Loucy (cell line): ENCODE measurements around the gene HOXA7.

Experiments
- H2AFZ ChIP-seq: fragments of 200-600 bp; sonication (generic); 2 replicates; pipeline ENCODE4 v1.6.0; 2016; ENCODE audit warnings: antibody characterized with exemption, mild to moderate bottlenecking, low read length, moderate library complexity
- H3F3A ChIP-seq: fragments of 200-600 bp; 2 replicates; pipeline ENCODE4 v1.6.0; 2016; ENCODE audit warnings: antibody characterized with exemption, low read depth, mild to moderate bottlenecking
- H3K27me3 ChIP-seq: fragments of 200-600 bp; sonication (generic); 2 replicates; pipeline ENCODE4 v1.6.1; 2014; ENCODE audit warnings: low read length, mild to moderate bottlenecking; ENCODE audit not compliant: insufficient read depth, poor library complexity, severe bottlenecking
- H3K36me3 ChIP-seq: fragments of 200-600 bp; sonication (generic); 2 replicates; pipeline ENCODE4 v1.6.1; 2016; ENCODE audit warnings: low read length; ENCODE audit not compliant: insufficient read depth
- H3K4me1 ChIP-seq: fragments of 200-600 bp; sonication (generic); 2 replicates; pipeline ENCODE4 v1.5.1; 2014; ENCODE audit warnings: low read length, mild to moderate bottlenecking; ENCODE audit not compliant: insufficient read depth, poor library complexity, severe bottlenecking
- H3K4me2 ChIP-seq: fragments of 200-600 bp; sonication (generic); 2 replicates; pipeline ENCODE4 v1.6.0; 2014; ENCODE audit warnings: antibody characterized with exemption, low read length, low read depth, mild to moderate bottlenecking; ENCODE audit not compliant: poor library complexity, severe bottlenecking
- H3K4me3 ChIP-seq: fragments of 200-600 bp; sonication (generic); 2 replicates; pipeline ENCODE4 v1.5.1; 2014; ENCODE audit warnings: low read length, mild to moderate bottlenecking, mixed read lengths; ENCODE audit not compliant: poor library complexity, severe bottlenecking
- H3K79me2 ChIP-seq: fragments of 200-600 bp; sonication (generic); 2 replicates; pipeline ENCODE4 v1.6.1; 2014; ENCODE audit warnings: low read length; ENCODE audit not compliant: insufficient read depth
- H3K9ac ChIP-seq: fragments of 200-600 bp; sonication (generic); 2 replicates; pipeline ENCODE4 v1.6.0; 2014; ENCODE audit warnings: mild to moderate bottlenecking, low read depth, low read length, moderate library complexity; ENCODE audit not compliant: poor library complexity, severe bottlenecking
- H3K9me2 ChIP-seq: fragments of 200-600 bp; sonication (generic); replicated peaks from 2 replicates; pipeline ENCODE4 v1.6.1; 2016; ENCODE audit warnings: low read depth, low read length, mixed read lengths
- H3K9me3 ChIP-seq: fragments of 200-600 bp; sonication (generic); 2 replicates; pipeline ENCODE4 v1.6.1; 2014; ENCODE audit warnings: mild to moderate bottlenecking, antibody characterized with exemption, low read length, low read depth; ENCODE audit not compliant: insufficient read depth
- H4K20me1 ChIP-seq: fragments of 200-600 bp; sonication (generic); 2 replicates; pipeline ENCODE4 v1.6.0; 2014; ENCODE audit warnings: antibody characterized with exemption, low read length, mild to moderate bottlenecking; ENCODE audit not compliant: insufficient read depth, poor library complexity, severe bottlenecking
- EZH2phosphoT487 ChIP-seq: fragments of 200-600 bp; IDR thresholded peaks from 2 replicates; pipeline ENCODE4 v1.6.1; 2018; ENCODE audit warnings: antibody characterized with exemption, mild to moderate bottlenecking, moderate library complexity, borderline replicate concordance
- TF ChIP-seq, protein P1 (sequence below): fragments of 200-600 bp; sonication (generic); conservative IDR thresholded peaks from 2 replicates; pipeline ENCODE4 v1.5.1; 2014; ENCODE audit warnings: mild to moderate bottlenecking, antibody characterized with exemption, low read length

Gene HOXA7

DNA sequence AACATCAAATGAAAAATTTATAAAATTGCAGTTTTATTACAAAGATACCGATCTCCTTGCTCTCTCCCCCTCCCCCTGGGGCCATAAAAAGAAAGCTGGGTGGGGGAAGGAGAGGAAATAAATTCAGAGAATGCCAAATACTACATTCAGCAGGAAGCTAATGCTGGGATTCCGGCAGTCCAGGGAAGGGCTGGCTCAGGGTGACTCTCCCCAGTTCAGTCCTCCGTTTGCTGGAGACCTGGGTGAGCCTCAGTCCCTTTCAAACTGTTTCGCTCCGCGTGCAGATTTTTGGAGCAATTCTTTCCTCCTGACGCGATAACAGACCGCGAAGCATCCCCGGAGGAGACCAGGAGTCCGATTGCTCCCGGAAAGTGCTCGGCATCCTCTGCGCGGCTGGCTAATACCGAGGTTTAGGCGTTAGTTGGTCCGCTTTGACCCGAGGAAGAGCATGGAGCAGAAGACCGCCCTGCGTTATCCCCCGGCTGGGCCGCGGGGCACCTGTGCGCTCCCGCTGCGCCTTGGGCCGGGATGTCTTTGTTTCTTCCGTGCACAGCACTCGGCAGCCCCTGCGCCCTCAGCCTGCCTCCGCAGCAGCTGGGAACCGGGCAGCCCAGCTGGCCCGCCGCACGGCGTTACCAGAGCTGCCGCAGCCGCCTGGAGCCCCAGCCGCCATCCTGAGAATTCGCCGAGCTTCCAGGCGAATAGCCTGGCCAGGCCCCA lies 50.1 kb downstream of the HOXA7 start:
- Histone ChIP-seq H3K9ac (no peak overlapping the region), H3K79me2 (peaks cover 61% of the 10 kb centered on the region), H3K4me2 (no peak overlapping the region), H3K9me3 (no peaks in the 10 kb centered on the region), H3K9me2 (no peaks in the 10 kb centered on the region), H3K4me3 (no peak overlapping the region), H3F3A (no peaks in the 10 kb centered on the region), H3K27me3 (no peaks in the 10 kb centered on the region), H3K36me3 (peaks cover 61% of the 10 kb centered on the region; the same call in 1 of the 2 replicates), H2AFZ (no peak overlapping the region), H4K20me1 (peaks cover 19% of the 10 kb centered on the region), H3K4me1 (peaks cover 4% of the 10 kb centered on the region)
- TF ChIP-seq, protein P1, sequence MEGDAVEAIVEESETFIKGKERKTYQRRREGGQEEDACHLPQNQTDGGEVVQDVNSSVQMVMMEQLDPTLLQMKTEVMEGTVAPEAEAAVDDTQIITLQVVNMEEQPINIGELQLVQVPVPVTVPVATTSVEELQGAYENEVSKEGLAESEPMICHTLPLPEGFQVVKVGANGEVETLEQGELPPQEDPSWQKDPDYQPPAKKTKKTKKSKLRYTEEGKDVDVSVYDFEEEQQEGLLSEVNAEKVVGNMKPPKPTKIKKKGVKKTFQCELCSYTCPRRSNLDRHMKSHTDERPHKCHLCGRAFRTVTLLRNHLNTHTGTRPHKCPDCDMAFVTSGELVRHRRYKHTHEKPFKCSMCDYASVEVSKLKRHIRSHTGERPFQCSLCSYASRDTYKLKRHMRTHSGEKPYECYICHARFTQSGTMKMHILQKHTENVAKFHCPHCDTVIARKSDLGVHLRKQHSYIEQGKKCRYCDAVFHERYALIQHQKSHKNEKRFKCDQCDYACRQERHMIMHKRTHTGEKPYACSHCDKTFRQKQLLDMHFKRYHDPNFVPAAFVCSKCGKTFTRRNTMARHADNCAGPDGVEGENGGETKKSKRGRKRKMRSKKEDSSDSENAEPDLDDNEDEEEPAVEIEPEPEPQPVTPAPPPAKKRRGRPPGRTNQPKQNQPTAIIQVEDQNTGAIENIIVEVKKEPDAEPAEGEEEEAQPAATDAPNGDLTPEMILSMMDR: no peak
- TF ChIP-seq EZH2phosphoT487: no peak

DNA sequence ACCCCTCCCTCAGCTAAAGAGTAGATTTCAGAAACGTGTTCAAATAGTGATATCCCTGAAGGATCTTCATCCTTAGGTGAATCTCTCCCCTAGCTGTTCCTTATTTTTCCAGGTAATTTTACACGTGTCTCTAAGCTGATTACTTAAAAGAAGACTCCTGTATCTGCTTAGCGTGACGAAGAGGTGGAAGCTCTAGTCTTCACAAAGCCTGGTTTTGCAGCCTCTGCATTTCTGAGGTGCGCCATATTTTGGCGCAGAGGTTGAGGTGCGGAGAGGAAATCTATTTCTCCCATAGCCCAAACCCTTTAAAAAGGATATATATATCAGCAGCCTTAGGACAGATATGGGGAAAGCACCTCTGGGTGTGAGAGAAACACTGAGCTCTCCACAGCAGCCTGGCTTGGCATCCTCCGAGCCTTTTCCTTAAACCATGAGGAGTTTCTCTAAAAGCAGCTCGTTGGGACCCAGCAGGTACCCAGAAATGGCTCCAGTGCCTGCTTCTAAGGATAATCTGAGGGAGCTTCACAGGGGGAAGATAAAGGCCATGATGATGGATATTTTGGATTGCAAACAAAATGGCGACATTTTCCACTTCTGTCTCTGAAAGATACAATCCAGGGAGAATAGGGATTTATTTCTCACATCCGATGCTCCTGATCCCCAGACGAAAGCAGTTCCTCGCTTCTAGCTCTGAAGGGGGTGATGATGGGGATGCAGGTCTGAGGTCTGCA lies 51.0 kb downstream of the HOXA7 start:
- Histone ChIP-seq H3K27me3 (no peaks in the 10 kb centered on the region), H3K4me1 (peaks cover 4% of the 10 kb centered on the region), H3K4me2 (no peak overlapping the region), H3K79me2 (peaks cover 61% of the 10 kb centered on the region), H2AFZ (no peak overlapping the region), H3K9ac (no peak overlapping the region), H3K9me2 (no peaks in the 10 kb centered on the region), H3K36me3 (peaks cover 53% of the 10 kb centered on the region; the same call in 1 of the 2 replicates), H3K9me3 (no peaks in the 10 kb centered on the region), H3K4me3 (no peak overlapping the region), H3F3A (no peaks in the 10 kb centered on the region), H4K20me1 (peaks cover 14% of the 10 kb centered on the region)
- no peak for TF ChIP-seq EZH2phosphoT487
- TF ChIP-seq, protein P1: no peak

DNA sequence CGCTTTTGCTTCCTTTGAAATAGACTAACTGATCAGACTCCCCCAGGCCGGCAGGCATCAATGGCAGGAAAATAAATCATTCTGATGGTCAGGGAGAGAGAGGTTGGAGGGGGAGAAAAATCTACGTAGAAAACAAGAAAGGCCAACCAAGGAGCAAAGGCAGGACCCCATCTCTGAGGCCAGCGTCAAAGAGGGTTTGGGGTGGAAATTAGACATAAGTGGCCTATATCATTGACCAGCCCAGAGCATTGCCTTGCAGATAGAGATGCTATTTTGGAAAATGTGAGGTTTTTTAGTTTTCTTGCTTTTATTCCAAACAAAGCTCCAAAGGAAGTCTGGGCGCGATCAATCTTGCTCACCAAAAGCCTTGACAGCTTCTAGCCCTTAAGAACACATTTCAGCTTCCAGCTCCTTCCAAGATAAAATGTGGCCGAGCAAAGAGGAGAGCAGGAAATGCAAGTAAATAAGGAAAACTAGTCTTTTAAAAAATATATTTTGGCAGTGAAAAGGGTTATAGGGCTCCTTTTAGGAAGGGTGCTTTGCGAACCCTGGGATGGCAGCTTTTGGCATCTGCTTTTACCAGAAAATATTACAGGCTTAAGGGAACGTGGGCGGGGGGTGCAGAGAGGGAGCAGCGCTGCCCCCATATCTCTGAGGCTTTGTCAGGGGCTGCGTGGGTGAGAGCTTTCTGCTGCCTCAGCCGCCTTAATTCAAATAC lies 52.0 kb downstream of the HOXA7 start:
- Histone ChIP-seq H3K27me3 (no peaks in the 10 kb centered on the region), H3K4me2 (no peak overlapping the region), H3K4me3 (no peak overlapping the region), H3K36me3 (peaks cover 43% of the 10 kb centered on the region; the same call in 1 of the 2 replicates), H3K79me2 (peaks cover 64% of the 10 kb centered on the region), H3K4me1 (peaks cover 4% of the 10 kb centered on the region), H3F3A (no peaks in the 10 kb centered on the region), H3K9me3 (no peaks in the 10 kb centered on the region), H3K9ac (no peak overlapping the region), H2AFZ (no peak overlapping the region), H3K9me2 (no peaks in the 10 kb centered on the region), H4K20me1 (peaks cover 8% of the 10 kb centered on the region)
- TF ChIP-seq EZH2phosphoT487: no peak
